H1 (cell line): ENCODE results near the gene SIMC1. TPM values are rescaled to one million over a fixed set of nuclear protein-coding genes. Genes with fewer than 3 reads are reported as not detected.

Source experiments
- BACH1 ChIP-seq: IDR thresholded peaks from 2 replicates; pipeline ENCODE4 v1.6.1; 2012; ENCODE audit warnings: low read length, improper control_type of control experiment
- CHD1 ChIP-seq: IDR thresholded peaks from 2 replicates; pipeline ENCODE4 v1.6.1; 2012; ENCODE audit warnings: low read depth, low read length, improper control_type of control experiment
- EZH2 ChIP-seq: fragments of 200-600 bp; sonication (generic); IDR thresholded peaks from 2 replicates; pipeline ENCODE4 v1.7.1; 2012; ENCODE audit warnings: low read depth, mild to moderate bottlenecking, moderate library complexity, low read length, inconsistent platforms; ENCODE audit not compliant: severe bottlenecking
- GTF2F1 ChIP-seq: IDR thresholded peaks from 2 replicates; pipeline ENCODE4 v1.6.1; 2012; ENCODE audit warnings: low read depth, low read length, improper control_type of control experiment, borderline replicate concordance
- NRF1 ChIP-seq: IDR thresholded peaks from 2 replicates; pipeline ENCODE4 v1.6.1; 2011; ENCODE audit warnings: mild to moderate bottlenecking, low read depth, low read length, improper control_type of control experiment
- POU5F1 ChIP-seq: IDR thresholded peaks from 2 replicates; pipeline ENCODE4 v1.6.1; 2011; ENCODE audit warnings: low read depth, mild to moderate bottlenecking, low read length, moderate library complexity
- SP2 ChIP-seq: IDR thresholded peaks from 2 replicates; pipeline ENCODE4 v1.6.1; 2012; ENCODE audit warnings: mild to moderate bottlenecking, low read length, inconsistent platforms
- SP4 ChIP-seq: IDR thresholded peaks from 2 replicates; pipeline ENCODE4 v1.6.1; 2012; ENCODE audit warnings: low read length, inconsistent platforms
- SRF ChIP-seq: IDR thresholded peaks from 2 replicates; pipeline ENCODE4 v1.6.1; 2011; ENCODE audit warnings: mild to moderate bottlenecking, low read depth, low read length, moderate library complexity
- TAF1 ChIP-seq: IDR thresholded peaks from 2 replicates; pipeline ENCODE4 v1.6.1; 2011; ENCODE audit warnings: mild to moderate bottlenecking, low read depth, low read length
- polyA plus RNA-seq, 7 experiments: library from polyadenylated mRNA; depleted of rRNA in 3 of 7; stranded (reverse) in 5 of 7; unstranded in 2 of 7; fragments of >200 nt in 5 of 7; fragments of 200-250 nt in 2 of 7; gene quantifications; 1 replicate in 5 of 7; 2 replicates in 1 of 7; 4 replicates in 1 of 7; pipeline versions ENCODE4 v1.2.1 to v1.2.3, GENCODE V29; 2011 to 2013; ENCODE audit warnings: missing spikeins in 2 of 7, mixed read lengths in 2 of 7
- total RNA-seq: library from RNA; stranded (reverse); fragmentation: NEBNext Ultra II Directional; extraction: Animal tissue kit (Norgen Biotek cat#: 25700); gene quantifications from 2 replicates; pipeline ENCODE4 v1.2.1, GENCODE V29; 2021

The SIMC1 gene
- total and polyA plus RNA-seq, 2 of the 8 experiments (the other 6 are each of a cell fraction or from before 2014, with no cell fraction given): 12.3 to 21.2 TPM

GRCh38 chr5:176384366-176384930, 146.2 kb downstream of the SIMC1 start (continued):
- TF ChIP-seq SP2 (no peak), NRF1 (no peak), TAF1 (no peak), GTF2F1 (no peak), BACH1 (no peak), SRF (no peak), EZH2 (no peak), POU5F1 (no peak), CHD1 (no peak), SP4 (no peak)
